Measurements from ENCODE around the gene DTX4. TPM values are rescaled to one million over a fixed set of nuclear protein-coding genes. Genes with fewer than 3 reads are reported as not detected.
"Not testable (repeated sequence)": the region's sequence is repeated elsewhere in the genome, so short reads cannot be mapped to it uniquely, and the experiment has no call there.

The DTX4 gene
- total RNA-seq: 1 to 10 TPM; 2.9 to 3.4 TPM
- under 1 TPM; 0.09 to 0.76 TPM for polyA plus RNA-seq

GRCh38 chr11:59171508-59172322 lies at the start of gene DTX4:
DTX4 (plus strand) TSS chr11:59172132; CDS start chr11:59172596, 464 bp downstream.
- Mint-ChIP-seq H3K27ac (peak within 1 kb of the TSS; percentile 13 to 86 (median 71)), H3K36me3 (peaks cover 0 to 2% of the 10 kb centered on the region in 2 donors), H3K4me3 (peak within 1 kb of the TSS; percentile 86 to 98 (median 90)), H3K27me3 (peaks cover 0 to 5% of the 10 kb centered on the region in 2 donors), H3K4me1 (peaks cover 7 to 28% (median 9%) of the 10 kb centered on the region in 4 donors), H3K9me3 (no peaks in the 10 kb centered on the region)
- peaks cover 11% of the 10 kb centered on the region for H3K4me1 ChIP-seq (ENCODE audit: insufficient read depth, low read length)
- CTCF ChIA-PET (ENCODE audit: partially characterized antibody): interaction anchor here (0.6 to 8.3 kb wide), 46 partner anchors 10 to 583 kb away, joined by 3 to 205 read pairs (median 5); partner anchors contain the start of genes FAM111A, FAM111B, MPEG1 and PATL1
- H3K27ac ChIP-seq (ENCODE audit: low read depth, low read length): no peak within 1 kb of the TSS
- no peaks in the 10 kb centered on the region for H3K9me3 ChIP-seq (ENCODE audit: control insufficient read depth in 1 of 2, low read length in 2 of 2)
- H3K36me3 ChIP-seq (ENCODE audit: insufficient read depth, low read length): no peaks in the 10 kb centered on the region
- POLR2A ChIA-PET (ENCODE audit: partially characterized antibody): interaction anchor here (1.0 to 2.1 kb wide), 9 partner anchors 9 to 444 kb away, joined by 3 to 11 read pairs (median 4); partner anchors contain the start of genes FAM111A and OSBP
- intact Hi-C loops (cut with micrococcal nuclease): loop anchor here (1.0 to 10.0 kb wide), 7 partner anchors 11 to 509 kb away; partner anchors contain the start of gene FAM111A
- no peaks in the 10 kb centered on the region for H3K27me3 ChIP-seq (ENCODE audit: insufficient read depth, low read length)
- H3K4me3 ChIP-seq (ENCODE audit: low read length in 2 of 2): peak within 1 kb of the TSS; percentile 63 to 82
- DNase-seq: peak; percentile 84 to 91 (median 84)

- ChIA-PET CTCF (ENCODE audit: partially characterized antibody) (interaction anchor here (0.6 to 3.5 kb wide), 46 partner anchors 8 to 612 kb away, joined by 3 to 62 read pairs (median 5); partner anchors contain the start of genes DTX4 and FAM111B), POLR2A (ENCODE audit: partially characterized antibody) (interaction anchor here (1.1 to 1.2 kb wide), 3 partner anchors 9 to 29 kb away, joined by 3 to 5 read pairs (median 4); partner anchors contain the start of gene FAM111B)
- peaks cover 7 to 12% (median 8%) of the 10 kb centered on the region in 4 donors for H3K4me1 Mint-ChIP-seq
- no peaks in the 10 kb centered on the region for H3K27me3 Mint-ChIP-seq
- peak overlapping the region; percentile 5 to 92 (median 88) for H3K27ac Mint-ChIP-seq
- peaks cover 0 to 16% (median 7%) of the 10 kb centered on the region in 8 donors for H3K9me3 Mint-ChIP-seq
- Histone ChIP-seq H3K27me3 (ENCODE audit: insufficient read depth, low read length) (no peaks in the 10 kb centered on the region), H3K4me3 (ENCODE audit: low read length in 2 of 2) (no peak overlapping the region), H3K36me3 (ENCODE audit: insufficient read depth, low read length) (no peaks in the 10 kb centered on the region), H3K27ac (ENCODE audit: low read depth, low read length) (no peak overlapping the region), H3K4me1 (ENCODE audit: insufficient read depth, low read length) (peaks cover 8% of the 10 kb centered on the region), H3K9me3 (ENCODE audit: control insufficient read depth in 1 of 2, low read length in 2 of 2) (no peaks in the 10 kb centered on the region)
- intact Hi-C loops (cut with micrococcal nuclease): loop anchor here (1.0 to 5.0 kb wide), 4 partner anchors 39 to 482 kb away; no protein-coding TSS in a partner anchor
- H3K4me3 Mint-ChIP-seq: peak overlapping the region in 7 of 8 donors; percentile 18 to 87 (median 68)
- peaks cover 44 to 58% of the 10 kb centered on the region in 2 donors for H3K36me3 Mint-ChIP-seq
- DNase-seq: peak; percentile 82 to 88 (median 83)
Observed at GRCh38 chr11:59135648-59136461, 36.1 kb upstream of the DTX4 start.

- Mint-ChIP-seq H3K4me1 (peaks cover 12 to 19% (median 15%) of the 10 kb centered on the region in 4 donors), H3K36me3 (peaks cover 37 to 54% of the 10 kb centered on the region in 2 donors), H3K9me3 (peaks cover 0 to 11% (median 2%) of the 10 kb centered on the region in 8 donors), H3K27ac (peak overlapping the region in 1 of 7 donors; percentile 52)
- DNase-seq; H3K27me3 Mint-ChIP-seq; H3K36me3 ChIP-seq (ENCODE audit: insufficient read depth, low read length); H3K4me3 ChIP-seq (ENCODE audit: low read length in 2 of 2); H3K27ac ChIP-seq (ENCODE audit: low read depth, low read length); POLR2A ChIA-PET (ENCODE audit: partially characterized antibody); H3K4me3 Mint-ChIP-seq; H3K27me3 ChIP-seq (ENCODE audit: insufficient read depth, low read length); H3K9me3 ChIP-seq (ENCODE audit: control insufficient read depth in 1 of 2, low read length in 2 of 2): not testable (repeated sequence)
- CTCF ChIA-PET (ENCODE audit: partially characterized antibody): interaction anchor here (0.6 to 3.5 kb wide), 35 partner anchors 8 to 613 kb away, joined by 3 to 62 read pairs (median 7); partner anchors contain the start of genes DTX4 and FAM111B
- peaks cover 15% of the 10 kb centered on the region for H3K4me1 ChIP-seq (ENCODE audit: insufficient read depth, low read length)
- intact Hi-C loops (cut with micrococcal nuclease): loop anchor here (1.0 to 5.0 kb wide), 4 partner anchors 39 to 482 kb away; no protein-coding TSS in a partner anchor
Observed at GRCh38 chr11:59136551-59136950, 35.4 kb upstream of the DTX4 start.

GRCh38 chr11:59137190-59137589 lies 34.7 kb upstream of the DTX4 start:
- Mint-ChIP-seq H3K4me3 (no peak overlapping the region), H3K27ac (peak overlapping the region in 2 of 7 donors; percentile 11 to 52), H3K36me3 (peaks cover 31 to 48% of the 10 kb centered on the region in 2 donors), H3K9me3 (peaks cover 0 to 6% (median 1%) of the 10 kb centered on the region in 8 donors), H3K27me3 (no peaks in the 10 kb centered on the region), H3K4me1 (peaks cover 17 to 25% (median 21%) of the 10 kb centered on the region in 4 donors)
- Histone ChIP-seq H3K27ac (ENCODE audit: low read depth, low read length) (no peak overlapping the region), H3K36me3 (ENCODE audit: insufficient read depth, low read length) (no peaks in the 10 kb centered on the region), H3K4me1 (ENCODE audit: insufficient read depth, low read length) (peaks cover 22% of the 10 kb centered on the region), H3K9me3 (ENCODE audit: control insufficient read depth in 1 of 2, low read length in 2 of 2) (no peaks in the 10 kb centered on the region), H3K4me3 (ENCODE audit: low read length in 2 of 2) (no peak overlapping the region), H3K27me3 (ENCODE audit: insufficient read depth, low read length) (no peaks in the 10 kb centered on the region)
- no peak for DNase-seq
- POLR2A ChIA-PET (ENCODE audit: partially characterized antibody): no interaction called here
- CTCF ChIA-PET (ENCODE audit: partially characterized antibody): interaction anchor here (1.2 to 1.8 kb wide), 5 partner anchors 9 to 114 kb away, joined by 3 to 8 read pairs (median 5); no protein-coding TSS in a partner anchor
- intact Hi-C loops (cut with micrococcal nuclease): loop anchor here (5.0 kb wide), 1 partner anchor 180 kb away; no protein-coding TSS in a partner anchor

- peaks cover 27 to 39% (median 32%) of the 10 kb centered on the region in 4 donors for H3K4me1 Mint-ChIP-seq
- intact Hi-C loops (cut with micrococcal nuclease): loop anchor here (5.0 kb wide), 1 partner anchor 181 kb away; no protein-coding TSS in a partner anchor
- Histone ChIP-seq H3K9me3 (ENCODE audit: control insufficient read depth in 1 of 2, low read length in 2 of 2) (no peaks in the 10 kb centered on the region), H3K4me1 (ENCODE audit: insufficient read depth, low read length) (peaks cover 30% of the 10 kb centered on the region), H3K4me3 (ENCODE audit: low read length in 2 of 2) (no peak overlapping the region), H3K27me3 (ENCODE audit: insufficient read depth, low read length) (no peaks in the 10 kb centered on the region), H3K27ac (ENCODE audit: low read depth, low read length) (no peak overlapping the region), H3K36me3 (ENCODE audit: insufficient read depth, low read length) (no peaks in the 10 kb centered on the region)
- ChIA-PET CTCF (ENCODE audit: partially characterized antibody) (interaction anchor here (1.3 to 1.8 kb wide), 3 partner anchors 20 to 85 kb away, joined by 5 to 8 read pairs (median 5); no protein-coding TSS in a partner anchor), POLR2A (ENCODE audit: partially characterized antibody) (no interaction called here)
- peaks cover 17 to 49% of the 10 kb centered on the region in 2 donors for H3K36me3 Mint-ChIP-seq
- no peak for DNase-seq
- no peaks in the 10 kb centered on the region for H3K9me3 Mint-ChIP-seq
- peak overlapping the region in 1 of 7 donors; percentile 48 for H3K27ac Mint-ChIP-seq
- H3K27me3 Mint-ChIP-seq: no peaks in the 10 kb centered on the region
- no peak overlapping the region for H3K4me3 Mint-ChIP-seq
Observed at GRCh38 chr11:59138643-59139042, 33.3 kb upstream of the DTX4 start.

GRCh38 chr11:59141191-59141590 lies 30.7 kb upstream of the DTX4 start:
- Mint-ChIP-seq H3K27me3 (no peaks in the 10 kb centered on the region), H3K9me3 (no peaks in the 10 kb centered on the region), H3K4me3 (peak overlapping the region in 6 of 8 donors; percentile 17 to 98 (median 97)), H3K36me3 (peaks cover 6 to 37% of the 10 kb centered on the region in 2 donors), H3K4me1 (peaks cover 38 to 58% (median 43%) of the 10 kb centered on the region in 4 donors), H3K27ac (peak overlapping the region; percentile 11 to 99 (median 97))
- intact Hi-C loops (cut with micrococcal nuclease): loop anchor here (5.0 kb wide), 6 partner anchors 411 to 1814 kb away; partner anchors contain the start of genes MED19, OSBP, TMX2 and ZDHHC5
- no peak overlapping the region for H3K27ac ChIP-seq (ENCODE audit: low read depth, low read length)
- no peaks in the 10 kb centered on the region for H3K36me3 ChIP-seq (ENCODE audit: insufficient read depth, low read length)
- H3K9me3 ChIP-seq (ENCODE audit: control insufficient read depth in 1 of 2, low read length in 2 of 2): no peaks in the 10 kb centered on the region
- H3K4me1 ChIP-seq (ENCODE audit: insufficient read depth, low read length): peaks cover 42% of the 10 kb centered on the region
- no peaks in the 10 kb centered on the region for H3K27me3 ChIP-seq (ENCODE audit: insufficient read depth, low read length)
- H3K4me3 ChIP-seq (ENCODE audit: low read length in 2 of 2): no peak overlapping the region
- CTCF ChIA-PET (ENCODE audit: partially characterized antibody): interaction anchor here (0.7 to 3.9 kb wide), 5 partner anchors 15 to 88 kb away, joined by 3 to 57 read pairs (median 7); partner anchors contain the start of gene DTX4
- no peak for DNase-seq
- POLR2A ChIA-PET (ENCODE audit: partially characterized antibody): interaction anchor here (0.6 to 1.4 kb wide), 2 partner anchors 30 to 469 kb away, joined by 4 to 5 read pairs; partner anchors contain the start of gene DTX4

Data from CD4-positive, alpha-beta memory T cell (primary cell).